ENCODE results near the gene HERPUD2. TPM values are rescaled to one million over a fixed set of nuclear protein-coding genes. Genes with fewer than 3 reads are reported as not detected.

The HERPUD2 gene
- total RNA-seq, 1 experiment from 2014 or later = 11.7 TPM

DNA sequence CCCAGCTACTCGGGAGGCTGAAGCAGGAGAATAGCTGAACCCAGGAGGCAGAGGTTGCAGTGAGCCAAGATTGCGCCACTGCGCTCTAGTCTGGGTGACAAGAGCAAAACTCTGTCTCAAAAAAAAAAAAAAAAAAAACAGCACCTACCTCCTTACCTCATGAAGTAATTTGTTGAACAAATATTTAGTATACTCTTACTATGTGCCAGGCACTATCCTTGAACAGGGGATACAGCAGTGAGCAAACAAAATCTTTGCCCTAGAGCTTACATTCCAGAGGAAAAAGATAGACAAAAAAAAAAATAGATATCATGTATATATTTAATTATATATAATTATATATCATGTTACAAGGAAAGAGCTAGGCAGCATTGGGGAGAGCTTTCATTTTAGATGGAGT is 36.4 kb upstream of the HERPUD2 start:
- ChIA-PET POLR2A (ENCODE audit: unreplicated experiment) (no interaction called here), CTCF (no interaction called here)
- Histone ChIP-seq H3K9ac (ENCODE audit: low read length) (no peak overlapping the region), H3K9me3 (ENCODE audit: low read length) (no peaks in the 10 kb centered on the region), H3K27ac (ENCODE audit: low read length) (no peak overlapping the region), H3K4me2 (ENCODE audit: low read length) (no peak overlapping the region), H2AFZ (ENCODE audit: low read length) (no peak overlapping the region), H3K79me2 (ENCODE audit: low read length) (no peaks in the 10 kb centered on the region), H4K20me1 (ENCODE audit: low read length) (no peaks in the 10 kb centered on the region), H3K36me3 (ENCODE audit: low read depth, low read length) (no peaks in the 10 kb centered on the region), H3K4me3 (ENCODE audit: low read length) (no peak overlapping the region), H3K27me3 (ENCODE audit: low read length) (no peaks in the 10 kb centered on the region), H3F3A (ENCODE audit: low read length, unreplicated experiment) (no peaks in the 10 kb centered on the region), H3K4me1 (ENCODE audit: insufficient read depth, low read length) (peaks cover 4% of the 10 kb centered on the region), H3K9me2 (replicated peaks; ENCODE audit: low read length) (no peaks in the 10 kb centered on the region)
- no peak for DNase-seq
- TF ChIP-seq EZH2phosphoT487 (IDR thresholded peaks at IDR 0.05; ENCODE audit: borderline replicate concordance, low read length) = no peak
- intact Hi-C loops (cut with micrococcal nuclease) = no loop called here
- no peak for ATAC-seq
- no TSS peak for BruUV-seq (replicated peaks)

DNA sequence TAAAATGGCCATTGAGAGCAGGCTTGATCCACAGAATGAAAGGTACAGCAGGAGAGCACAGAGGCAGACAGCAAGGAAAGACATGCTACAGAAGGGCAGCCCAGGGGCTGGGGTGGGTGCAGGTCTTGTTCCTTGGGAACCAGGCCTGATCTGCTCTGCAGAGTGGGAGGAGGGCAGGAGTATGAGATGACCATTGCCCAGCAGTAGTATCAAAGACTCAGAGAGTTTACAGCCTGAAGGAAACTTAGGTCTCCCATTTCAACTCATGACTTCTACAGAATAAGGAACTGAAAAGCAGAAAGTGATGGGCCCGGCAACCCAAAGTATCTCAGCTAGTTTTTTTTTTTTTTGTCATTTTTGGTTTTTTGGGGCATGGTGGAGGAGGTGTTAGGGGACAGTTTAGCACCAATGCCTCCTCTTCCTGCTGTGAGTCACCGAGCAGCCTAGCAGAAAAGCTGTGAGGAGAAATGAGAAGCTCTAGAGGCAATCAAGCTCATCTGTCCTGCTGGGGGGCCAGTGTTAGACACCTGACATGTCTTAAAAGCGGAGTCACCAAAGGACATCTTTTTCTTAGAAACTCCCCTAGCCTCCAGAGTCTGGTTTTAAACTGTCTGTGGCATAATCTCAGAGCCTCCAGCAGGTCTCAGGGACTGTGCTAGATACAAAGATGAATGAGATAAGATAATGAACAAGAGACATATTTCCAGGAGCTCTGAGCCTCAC is 34.3 kb upstream of the HERPUD2 start:
- no peaks in the 10 kb centered on the region for H3K4me1 ChIP-seq (ENCODE audit: insufficient read depth, low read length)
- no peak overlapping the region for H3K4me2 ChIP-seq (ENCODE audit: low read length)
- no TSS peak for BruUV-seq (replicated peaks)
- no peaks in the 10 kb centered on the region for H3K27me3 ChIP-seq (ENCODE audit: low read length)
- no peak for DNase-seq
- H3K9me2 ChIP-seq (replicated peaks; ENCODE audit: low read length) = no peaks in the 10 kb centered on the region
- no peaks in the 10 kb centered on the region for H4K20me1 ChIP-seq (ENCODE audit: low read length)
- no peaks in the 10 kb centered on the region for H3K9me3 ChIP-seq (ENCODE audit: low read length)
- no peak overlapping the region for H3K4me3 ChIP-seq (ENCODE audit: low read length)
- no peak overlapping the region for H2AFZ ChIP-seq (ENCODE audit: low read length)
- CTCF ChIA-PET = no interaction called here
- no peaks in the 10 kb centered on the region for H3F3A ChIP-seq (ENCODE audit: low read length, unreplicated experiment)
- H3K27ac ChIP-seq (ENCODE audit: low read length) = no peak overlapping the region
- TF ChIP-seq, protein P1, sequence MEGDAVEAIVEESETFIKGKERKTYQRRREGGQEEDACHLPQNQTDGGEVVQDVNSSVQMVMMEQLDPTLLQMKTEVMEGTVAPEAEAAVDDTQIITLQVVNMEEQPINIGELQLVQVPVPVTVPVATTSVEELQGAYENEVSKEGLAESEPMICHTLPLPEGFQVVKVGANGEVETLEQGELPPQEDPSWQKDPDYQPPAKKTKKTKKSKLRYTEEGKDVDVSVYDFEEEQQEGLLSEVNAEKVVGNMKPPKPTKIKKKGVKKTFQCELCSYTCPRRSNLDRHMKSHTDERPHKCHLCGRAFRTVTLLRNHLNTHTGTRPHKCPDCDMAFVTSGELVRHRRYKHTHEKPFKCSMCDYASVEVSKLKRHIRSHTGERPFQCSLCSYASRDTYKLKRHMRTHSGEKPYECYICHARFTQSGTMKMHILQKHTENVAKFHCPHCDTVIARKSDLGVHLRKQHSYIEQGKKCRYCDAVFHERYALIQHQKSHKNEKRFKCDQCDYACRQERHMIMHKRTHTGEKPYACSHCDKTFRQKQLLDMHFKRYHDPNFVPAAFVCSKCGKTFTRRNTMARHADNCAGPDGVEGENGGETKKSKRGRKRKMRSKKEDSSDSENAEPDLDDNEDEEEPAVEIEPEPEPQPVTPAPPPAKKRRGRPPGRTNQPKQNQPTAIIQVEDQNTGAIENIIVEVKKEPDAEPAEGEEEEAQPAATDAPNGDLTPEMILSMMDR (conservative IDR thresholded peaks at IDR 0.05; ENCODE audit: low read depth, low read length) = no peak
- TF ChIP-seq EZH2 (IDR thresholded peaks at IDR 0.05; ENCODE audit: low read length, unreplicated experiment) (no peak), EZH2phosphoT487 (IDR thresholded peaks at IDR 0.05; ENCODE audit: borderline replicate concordance, low read length) (no peak)
- H3K36me3 ChIP-seq (ENCODE audit: low read depth, low read length) = no peaks in the 10 kb centered on the region
- intact Hi-C loops (cut with micrococcal nuclease) = no loop called here
- no peak for ATAC-seq
- POLR2A ChIA-PET (ENCODE audit: unreplicated experiment) = no interaction called here
- no peaks in the 10 kb centered on the region for H3K79me2 ChIP-seq (ENCODE audit: low read length)
- H3K9ac ChIP-seq (ENCODE audit: low read length) = no peak overlapping the region

DNA sequence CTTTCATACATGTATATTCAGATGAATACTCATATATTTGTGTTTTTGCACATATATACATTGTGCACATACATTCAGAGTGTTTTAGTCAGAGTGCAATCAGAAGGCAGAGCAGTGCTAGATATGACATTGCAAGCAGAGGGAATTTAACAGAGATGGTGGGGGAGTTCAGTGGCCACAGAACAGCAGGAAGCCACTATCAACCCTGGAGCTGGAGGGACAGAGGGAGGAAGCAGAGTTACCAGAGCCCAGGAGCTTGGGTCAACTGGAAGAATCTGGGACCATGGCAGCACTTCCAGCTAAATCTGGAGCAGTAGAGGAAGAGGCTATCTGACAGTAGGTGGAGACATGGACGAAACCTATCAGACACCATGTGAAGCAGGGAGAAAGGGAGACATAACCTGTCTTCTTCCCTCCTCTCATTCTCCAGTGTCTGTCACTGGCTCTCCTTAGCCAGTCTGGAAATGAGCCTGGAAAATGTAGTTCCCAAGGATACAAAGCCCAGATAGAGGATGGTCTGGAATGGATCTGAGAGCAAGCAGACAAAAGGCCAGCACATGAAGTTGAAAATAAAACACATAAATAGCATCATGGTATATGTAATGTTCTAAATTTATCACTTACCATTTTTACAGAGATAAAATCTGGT is 33.6 kb upstream of the HERPUD2 start:
- Histone ChIP-seq H2AFZ (ENCODE audit: low read length) (no peak overlapping the region), H3K9ac (ENCODE audit: low read length) (no peak overlapping the region), H3K4me1 (ENCODE audit: insufficient read depth, low read length) (no peaks in the 10 kb centered on the region), H3K36me3 (ENCODE audit: low read depth, low read length) (no peaks in the 10 kb centered on the region), H3K4me3 (ENCODE audit: low read length) (no peak overlapping the region), H3K27ac (ENCODE audit: low read length) (no peak overlapping the region), H3K9me3 (ENCODE audit: low read length) (no peaks in the 10 kb centered on the region), H3K4me2 (ENCODE audit: low read length) (no peak overlapping the region), H3K9me2 (replicated peaks; ENCODE audit: low read length) (no peaks in the 10 kb centered on the region), H3K27me3 (ENCODE audit: low read length) (no peaks in the 10 kb centered on the region), H3F3A (ENCODE audit: low read length, unreplicated experiment) (no peaks in the 10 kb centered on the region), H3K79me2 (ENCODE audit: low read length) (no peaks in the 10 kb centered on the region), H4K20me1 (ENCODE audit: low read length) (no peaks in the 10 kb centered on the region)
- no peak for DNase-seq
- ATAC-seq = no peak
- TF ChIP-seq EZH2 (IDR thresholded peaks at IDR 0.05; ENCODE audit: low read length, unreplicated experiment) (no peak), EZH2phosphoT487 (IDR thresholded peaks at IDR 0.05; ENCODE audit: borderline replicate concordance, low read length) (no peak)
- TF ChIP-seq, protein P1 (conservative IDR thresholded peaks at IDR 0.05; ENCODE audit: low read depth, low read length) = no peak
- CTCF ChIA-PET = no interaction called here
- BruUV-seq (replicated peaks) = no TSS peak
- POLR2A ChIA-PET (ENCODE audit: unreplicated experiment) = no interaction called here
- intact Hi-C loops (cut with micrococcal nuclease) = no loop called here

Data from PC-3 (cell line).